Measurements from ENCODE around the gene SIGLEC6.

DNA sequence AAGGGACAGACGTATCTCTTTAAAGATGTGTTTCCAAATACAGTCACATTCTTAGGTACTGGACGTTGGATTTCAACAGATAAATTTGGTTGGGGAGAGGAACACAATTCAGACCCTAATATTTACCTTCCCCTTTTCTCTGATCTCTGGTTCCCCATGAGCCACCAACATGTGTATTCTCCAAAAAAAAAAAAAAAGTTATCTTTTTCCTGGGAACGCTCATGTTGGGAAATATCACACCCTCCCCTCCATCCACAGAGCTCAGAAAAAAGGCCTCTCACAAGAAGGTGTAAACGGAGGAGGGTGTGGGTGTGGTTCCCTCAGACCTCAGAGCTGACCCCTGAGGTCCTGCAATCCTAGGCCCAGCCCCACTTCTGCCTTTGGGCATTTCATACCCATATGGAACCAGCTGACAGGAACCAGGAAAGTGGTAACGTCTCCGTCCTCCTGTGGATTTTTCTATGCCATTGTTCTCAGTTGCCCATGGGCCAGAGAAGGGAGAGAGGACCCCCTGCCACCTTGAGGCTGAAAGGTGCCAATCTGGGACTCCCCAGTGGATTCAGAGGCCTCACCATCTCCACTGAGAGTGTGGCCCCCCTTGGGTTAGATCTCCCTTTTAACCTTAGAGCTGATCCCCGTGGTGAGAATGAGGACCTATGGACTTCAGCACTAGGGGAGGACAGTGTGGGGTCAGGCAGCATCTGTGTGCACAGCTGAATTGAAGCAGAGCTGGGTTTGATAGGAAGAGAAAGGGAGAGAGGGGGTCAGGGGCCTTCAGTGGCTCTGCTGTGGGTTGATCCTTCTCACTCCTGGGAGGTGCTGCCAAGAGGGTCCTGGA is 21.4 kb downstream of the SIGLEC6 start:
- TF ChIP-seq POLR2AphosphoS5 (IDR thresholded peaks at IDR 0.05; ENCODE audit: low read depth, low read length) = no peak
- TF ChIP-seq SIN3A (IDR thresholded peaks at IDR 0.05; ENCODE audit: borderline replicate concordance, insufficient read depth, low read length) = no peak
- TF ChIP-seq, protein P1, sequence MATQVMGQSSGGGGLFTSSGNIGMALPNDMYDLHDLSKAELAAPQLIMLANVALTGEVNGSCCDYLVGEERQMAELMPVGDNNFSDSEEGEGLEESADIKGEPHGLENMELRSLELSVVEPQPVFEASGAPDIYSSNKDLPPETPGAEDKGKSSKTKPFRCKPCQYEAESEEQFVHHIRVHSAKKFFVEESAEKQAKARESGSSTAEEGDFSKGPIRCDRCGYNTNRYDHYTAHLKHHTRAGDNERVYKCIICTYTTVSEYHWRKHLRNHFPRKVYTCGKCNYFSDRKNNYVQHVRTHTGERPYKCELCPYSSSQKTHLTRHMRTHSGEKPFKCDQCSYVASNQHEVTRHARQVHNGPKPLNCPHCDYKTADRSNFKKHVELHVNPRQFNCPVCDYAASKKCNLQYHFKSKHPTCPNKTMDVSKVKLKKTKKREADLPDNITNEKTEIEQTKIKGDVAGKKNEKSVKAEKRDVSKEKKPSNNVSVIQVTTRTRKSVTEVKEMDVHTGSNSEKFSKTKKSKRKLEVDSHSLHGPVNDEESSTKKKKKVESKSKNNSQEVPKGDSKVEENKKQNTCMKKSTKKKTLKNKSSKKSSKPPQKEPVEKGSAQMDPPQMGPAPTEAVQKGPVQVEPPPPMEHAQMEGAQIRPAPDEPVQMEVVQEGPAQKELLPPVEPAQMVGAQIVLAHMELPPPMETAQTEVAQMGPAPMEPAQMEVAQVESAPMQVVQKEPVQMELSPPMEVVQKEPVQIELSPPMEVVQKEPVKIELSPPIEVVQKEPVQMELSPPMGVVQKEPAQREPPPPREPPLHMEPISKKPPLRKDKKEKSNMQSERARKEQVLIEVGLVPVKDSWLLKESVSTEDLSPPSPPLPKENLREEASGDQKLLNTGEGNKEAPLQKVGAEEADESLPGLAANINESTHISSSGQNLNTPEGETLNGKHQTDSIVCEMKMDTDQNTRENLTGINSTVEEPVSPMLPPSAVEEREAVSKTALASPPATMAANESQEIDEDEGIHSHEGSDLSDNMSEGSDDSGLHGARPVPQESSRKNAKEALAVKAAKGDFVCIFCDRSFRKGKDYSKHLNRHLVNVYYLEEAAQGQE (IDR thresholded peaks at IDR 0.05; ENCODE audit: insufficient read depth in 1 of 2, low read depth in 2 of 2, low read length in 2 of 2) = no peak
